NCI-H146 treated with DMSO at 0.1 percent for 48 hours (cell line): ENCODE results near the gene VIM.
"Not testable (repeated sequence)": the region's sequence is repeated elsewhere in the genome, so short reads cannot be mapped to it uniquely, and the experiment has no call there.

Source experiments
- DNase-seq: peaks from one replicate; lab custom pipeline; 2025; ENCODE audit not compliant: unreplicated experiment; lab: John Stamatoyannopoulos, UW

The VIM gene

DNA sequence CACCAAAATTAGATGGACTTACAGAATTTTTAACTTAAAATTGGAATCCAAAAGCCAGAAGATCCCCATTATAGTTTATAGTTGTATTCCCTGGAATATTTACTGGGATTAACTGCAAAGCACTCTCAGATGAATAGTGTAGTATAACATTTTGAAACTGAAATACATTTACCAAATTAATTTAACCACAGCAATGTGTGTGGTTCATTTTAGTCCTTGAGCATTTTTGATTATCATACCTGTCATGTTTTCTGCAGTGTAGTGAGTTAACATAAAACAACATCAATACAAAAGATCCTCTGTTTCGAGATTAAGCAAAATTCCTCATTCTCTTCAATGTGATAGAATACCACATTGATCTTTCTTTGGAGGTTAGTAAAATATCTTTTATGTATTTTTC is 3.7 kb downstream of the VIM start:
- no peak for DNase-seq

DNA sequence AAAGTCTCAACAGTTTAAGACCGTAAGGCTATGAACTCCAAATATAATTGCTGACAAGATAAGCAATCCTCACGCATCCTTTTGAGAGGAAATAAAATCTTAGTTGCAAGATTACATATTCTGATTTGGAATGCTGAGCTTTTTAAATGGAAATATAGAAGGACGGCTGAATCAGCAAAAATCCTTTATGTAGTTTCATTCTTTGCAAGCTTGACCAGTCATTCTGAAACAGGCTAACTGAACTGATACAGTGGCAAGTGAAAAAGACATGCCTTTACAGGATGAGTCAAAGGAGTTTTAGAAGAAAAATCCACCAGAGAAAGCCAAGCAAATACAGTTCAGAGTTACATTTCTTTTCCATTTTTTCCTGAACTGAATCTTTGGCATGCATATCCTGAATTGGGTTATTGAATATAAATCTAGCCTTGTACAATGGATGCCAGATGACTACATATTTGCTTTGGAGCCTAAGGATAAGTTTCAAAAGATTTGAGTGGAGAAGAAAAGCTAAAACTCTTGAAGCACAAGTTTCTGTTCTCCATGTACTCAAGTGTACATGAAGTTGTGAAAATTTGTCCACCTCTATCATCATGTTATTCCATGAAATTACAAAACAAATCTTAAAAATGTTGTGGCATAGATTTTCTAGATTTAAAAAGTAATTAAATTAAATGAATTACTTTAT is 4.4 kb downstream of the VIM start:
- no peak for DNase-seq

DNA sequence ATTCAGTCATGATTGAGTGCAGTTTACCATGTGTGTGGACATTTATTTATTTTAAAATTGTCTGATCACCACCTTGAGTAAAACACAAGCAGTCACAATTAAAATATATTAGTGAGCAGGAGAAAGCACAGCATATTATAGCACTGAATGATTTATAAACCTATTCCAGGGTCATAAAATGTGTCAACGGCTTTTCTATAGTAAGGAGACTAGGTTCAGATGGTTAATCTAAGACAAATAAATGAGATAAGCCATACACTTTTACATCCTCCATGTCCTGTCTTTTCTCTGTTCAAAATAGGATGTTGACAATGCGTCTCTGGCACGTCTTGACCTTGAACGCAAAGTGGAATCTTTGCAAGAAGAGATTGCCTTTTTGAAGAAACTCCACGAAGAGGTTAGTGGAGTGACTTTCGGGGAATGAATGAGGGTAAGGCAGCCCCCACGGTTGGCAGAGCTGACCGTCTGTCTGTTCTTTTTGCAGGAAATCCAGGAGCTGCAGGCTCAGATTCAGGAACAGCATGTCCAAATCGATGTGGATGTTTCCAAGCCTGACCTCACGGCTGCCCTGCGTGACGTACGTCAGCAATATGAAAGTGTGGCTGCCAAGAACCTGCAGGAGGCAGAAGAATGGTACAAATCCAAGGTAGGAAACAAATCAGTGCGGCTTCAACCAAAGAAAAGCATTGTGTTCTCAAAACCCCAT is 5.4 kb downstream of the VIM start:
- no peak for DNase-seq

- no peak for DNase-seq
These were observed 6.4 kb downstream of the VIM start for GRCh38 chr10:17234431-17234945.

- DNase-seq, result no peak
These were observed 7.1 kb downstream of the VIM start for GRCh38 chr10:17235136-17235535.

DNA sequence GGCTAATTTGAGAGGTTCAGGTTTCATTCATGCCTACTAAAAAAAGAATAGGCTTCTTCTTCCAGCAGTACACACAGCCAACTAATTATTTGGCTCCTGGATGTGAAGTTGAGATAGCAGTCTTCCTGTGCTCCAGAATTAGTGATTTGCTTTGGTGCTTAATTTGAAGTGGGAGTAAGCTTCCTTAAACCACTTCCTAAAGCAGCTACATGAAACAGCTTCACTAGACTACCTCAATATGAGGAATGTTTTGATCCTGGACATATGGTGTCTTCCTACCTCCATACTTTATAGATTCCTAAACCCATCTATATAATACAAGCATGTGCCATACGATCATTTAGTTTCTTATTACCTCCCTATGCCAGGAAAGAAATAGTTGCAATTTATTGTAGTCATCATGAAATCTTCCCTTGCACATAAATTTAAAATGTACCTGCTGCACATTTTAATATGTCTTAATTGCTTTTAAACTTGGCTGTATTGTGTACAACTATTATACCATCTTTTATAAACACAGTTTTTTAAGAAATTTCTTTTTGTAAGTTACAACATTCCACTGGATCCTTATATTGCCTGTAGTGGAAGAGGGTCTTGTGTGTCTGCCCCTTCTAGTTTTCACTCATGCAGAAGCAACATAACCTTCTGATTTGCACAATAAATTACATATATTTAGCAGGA is 8.6 kb downstream of the VIM start:
- DNase-seq, result no peak

DNA sequence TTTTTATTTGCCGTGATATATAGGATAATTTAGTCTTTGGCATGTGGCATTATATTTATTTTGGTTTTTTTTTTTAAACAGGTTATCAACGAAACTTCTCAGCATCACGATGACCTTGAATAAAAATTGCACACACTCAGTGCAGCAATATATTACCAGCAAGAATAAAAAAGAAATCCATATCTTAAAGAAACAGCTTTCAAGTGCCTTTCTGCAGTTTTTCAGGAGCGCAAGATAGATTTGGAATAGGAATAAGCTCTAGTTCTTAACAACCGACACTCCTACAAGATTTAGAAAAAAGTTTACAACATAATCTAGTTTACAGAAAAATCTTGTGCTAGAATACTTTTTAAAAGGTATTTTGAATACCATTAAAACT is 9.1 kb downstream of the VIM start:
- no peak for DNase-seq

GRCh38 chr10:17237915-17238444 is 9.9 kb downstream of the VIM start:
- DNase-seq, result no peak

DNA sequence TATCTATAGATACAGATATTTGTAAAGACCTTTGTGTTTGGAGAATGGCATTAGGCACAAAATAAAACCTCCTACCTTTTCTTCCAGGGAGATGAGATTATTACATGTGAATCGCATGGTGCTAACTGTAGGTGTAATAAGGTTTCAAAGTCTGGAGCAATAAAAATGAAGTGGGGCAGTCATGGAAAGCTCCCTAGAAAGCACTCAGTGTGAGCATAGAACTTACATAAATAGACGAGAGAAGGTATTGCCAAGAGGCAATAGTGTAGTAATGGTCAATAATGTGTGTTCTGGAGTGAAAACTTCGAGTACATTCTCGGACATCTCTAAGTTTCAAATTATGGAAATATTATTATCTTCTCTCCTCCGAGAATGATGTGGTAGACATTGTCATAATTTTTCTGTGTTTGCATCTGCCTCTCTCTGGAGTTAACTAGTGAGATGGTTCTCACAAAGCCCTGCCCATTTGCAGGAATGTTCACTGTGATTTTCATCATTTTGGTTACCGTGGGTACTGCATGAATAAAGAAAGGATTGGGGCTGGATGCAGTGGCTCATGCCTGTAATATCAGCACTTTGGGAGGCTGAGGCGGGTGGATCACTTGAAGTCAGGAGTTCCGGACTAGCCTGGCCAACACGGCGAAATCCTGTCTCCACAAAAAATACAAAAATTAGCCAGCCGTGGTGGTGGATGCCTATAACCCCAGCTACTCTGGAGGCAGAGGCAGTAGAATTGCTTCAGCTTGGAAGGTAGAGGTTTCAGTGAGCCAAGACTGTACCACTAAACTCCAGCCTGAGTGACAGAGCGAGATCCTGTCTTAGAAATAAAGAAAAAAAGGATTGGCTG is 10.6 kb downstream of the VIM start:
- no peak for DNase-seq

- no peak for DNase-seq
These were observed 11.5 kb downstream of the VIM start for GRCh38 chr10:17239345-17240085.

DNA sequence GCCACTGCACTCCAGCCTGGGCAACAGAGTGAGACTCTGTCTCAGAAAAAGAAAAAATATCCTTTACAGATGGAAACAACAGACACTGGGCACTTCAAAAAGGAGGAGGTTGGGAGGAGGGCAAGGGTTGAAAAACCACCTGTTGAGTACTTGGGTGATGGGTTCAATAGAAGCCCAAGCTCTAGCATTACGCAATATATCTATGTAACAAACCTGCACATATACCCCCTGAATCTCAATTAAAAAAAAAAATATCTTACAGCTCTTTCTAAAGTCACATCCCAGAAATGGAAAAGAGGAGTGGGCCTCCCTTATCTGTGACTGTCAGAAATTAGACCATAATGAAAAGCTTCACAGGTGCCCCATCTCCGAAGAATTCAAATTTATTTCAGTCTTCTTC is 12.1 kb downstream of the VIM start:
- DNase-seq, result no peak

GRCh38 chr10:17240616-17241015 is 12.6 kb downstream of the VIM start:
- DNase-seq, result no peak

DNA sequence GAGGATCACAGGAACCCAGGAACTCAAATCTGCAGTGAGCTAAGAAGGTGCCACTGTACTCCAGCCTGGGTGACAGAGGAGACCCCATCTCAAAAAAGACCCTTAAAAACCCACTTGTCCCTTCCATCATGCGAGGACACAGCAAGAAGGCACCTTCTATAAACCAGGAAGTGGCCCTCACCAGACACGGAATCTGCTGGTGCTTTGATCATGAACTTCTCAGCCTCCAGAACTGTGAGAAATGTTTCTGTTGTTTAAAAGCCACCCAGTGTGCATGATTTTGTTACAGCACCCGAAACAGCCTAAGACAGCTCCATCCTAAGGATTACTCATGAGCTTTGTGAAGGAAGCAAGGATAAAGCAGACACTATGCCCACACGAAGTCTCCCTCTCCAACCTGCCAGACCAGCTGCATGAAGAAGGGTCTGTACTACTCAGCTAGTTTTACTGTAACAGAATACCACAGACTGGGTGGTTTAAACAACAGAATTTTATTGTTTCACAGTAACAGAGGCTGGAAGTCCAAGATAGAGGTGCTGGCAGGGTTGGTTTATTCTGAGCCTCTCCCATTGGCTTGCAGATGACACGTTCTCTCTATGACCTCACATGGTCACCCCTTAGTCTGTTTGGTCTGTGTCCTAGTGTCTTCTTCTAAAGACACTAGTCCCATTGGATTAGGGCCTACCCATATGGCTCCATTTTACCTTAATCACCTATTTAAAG is 13.7 kb downstream of the VIM start:
- no peak for DNase-seq

DNA sequence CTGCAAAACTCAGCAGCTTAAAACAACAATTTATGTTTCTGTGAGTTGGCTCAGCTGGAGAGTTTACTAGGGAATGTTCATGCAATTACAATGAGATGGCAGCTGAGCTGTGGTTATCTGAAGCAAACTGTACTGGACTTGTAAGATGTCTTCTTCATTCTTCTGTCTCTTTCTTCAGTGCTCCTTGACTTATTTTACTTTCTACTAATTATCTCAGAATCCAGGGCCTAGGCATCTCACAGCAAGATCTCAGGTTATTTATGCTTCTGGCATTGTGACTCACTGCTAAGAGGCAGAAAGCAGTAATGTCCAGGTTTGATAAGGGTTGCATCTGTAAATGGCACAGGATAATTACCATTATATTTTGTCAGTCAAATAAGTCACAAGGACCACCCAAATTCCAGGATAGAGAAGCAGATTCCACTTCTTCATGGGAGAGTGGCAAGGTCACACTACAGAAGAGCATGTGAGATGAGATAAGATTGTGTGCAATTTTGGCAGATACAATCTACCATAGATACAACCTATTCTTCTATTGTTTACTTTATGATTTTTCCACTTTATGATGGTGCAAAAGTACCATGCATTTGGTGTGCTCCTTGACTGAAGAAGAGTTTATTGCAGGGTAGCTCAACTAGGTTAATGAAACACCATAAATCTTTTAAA is 16.8 kb downstream of the VIM start:
- no peak for DNase-seq

GRCh38 chr10:17247210-17247609 is 19.2 kb downstream of the VIM start:
- no peak for DNase-seq

DNA sequence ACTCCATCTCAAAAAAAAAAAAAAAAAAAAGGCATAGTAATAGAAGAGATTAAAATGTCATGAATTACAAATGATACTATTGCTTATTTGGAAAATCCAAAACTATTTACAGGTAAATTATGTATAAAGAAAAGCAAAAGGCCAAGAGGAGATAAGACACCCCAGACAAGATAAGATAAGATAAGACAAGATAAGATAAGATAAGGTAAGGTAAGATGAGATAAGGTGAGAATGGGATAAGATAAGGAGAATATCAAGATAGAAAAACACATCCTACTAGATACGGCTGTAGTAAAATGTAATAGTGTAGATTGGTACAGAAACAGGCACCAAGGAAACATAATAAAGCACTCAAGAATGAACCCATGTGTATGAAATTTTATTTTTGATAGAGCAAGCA is 20.9 kb downstream of the VIM start:
- no peak for DNase-seq

DNA sequence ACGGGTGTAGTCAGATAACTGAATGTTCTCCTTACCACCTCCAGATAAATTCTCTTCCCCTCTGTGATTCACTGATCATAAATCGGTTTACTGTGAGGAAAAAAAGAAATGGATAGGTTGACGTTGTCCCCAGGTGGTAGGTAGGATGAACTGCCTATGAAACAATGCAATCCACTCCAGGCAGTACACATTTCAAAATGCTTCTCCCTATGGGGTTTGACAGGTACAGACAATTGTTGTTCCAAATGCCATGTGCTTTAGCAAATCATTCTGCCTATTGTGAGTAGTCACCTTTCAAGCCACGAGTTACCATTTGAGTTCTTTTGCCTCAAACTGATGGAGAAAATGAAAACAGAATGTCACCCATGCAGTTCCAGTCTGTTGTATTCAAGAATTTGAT is 21.8 kb downstream of the VIM start:
- no peak for DNase-seq

DNA sequence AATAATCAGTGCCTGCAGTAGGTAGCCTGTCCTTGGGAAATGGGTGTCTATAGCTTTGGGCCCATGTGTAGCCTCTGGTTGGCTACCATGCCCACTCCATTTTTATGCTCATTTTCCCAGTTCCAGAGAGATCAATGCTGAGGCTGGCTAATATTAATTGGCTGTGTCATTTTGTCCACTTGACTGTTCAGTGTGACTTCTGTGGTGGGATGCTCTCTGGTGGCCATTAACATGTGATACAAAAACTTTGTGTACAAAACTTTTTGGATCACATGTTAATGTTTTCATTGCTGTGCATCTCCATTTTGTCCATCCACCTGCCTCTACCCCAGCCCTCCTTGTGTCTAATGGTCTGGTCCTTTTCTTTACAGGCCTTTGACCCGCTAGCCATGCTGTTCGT is 22.7 kb downstream of the VIM start:
- DNase-seq, result no peak

GRCh38 chr10:17254543-17255050 is 26.6 kb downstream of the VIM start:
- not testable (repeated sequence) for DNase-seq
